ENCODE measurements around the gene SMCP.
A peak's percentile ranks its signal among the peaks of the same experiment; 100 is the strongest.

Gene SMCP

GRCh38 chr1:152884085-152884484 is 6.0 kb downstream of the SMCP start:
- in situ Hi-C loops (cut with HindIII; ENCODE audit: low sequenced_read_pairs): no loop called here
- no peak for TF ChIP-seq CTCF (IDR thresholded peaks at IDR 0.05; ENCODE audit: low read depth, low read length)
- DNase-seq (ENCODE audit: low read depth, low spot score): no peak
- H3K4me3 ChIP-seq (ENCODE audit: low read depth, low read length): no peak overlapping the region

GRCh38 chr1:152884506-152884905 is 6.4 kb downstream of the SMCP start:
- no peak for TF ChIP-seq CTCF (IDR thresholded peaks at IDR 0.05; ENCODE audit: low read depth, low read length)
- DNase-seq (ENCODE audit: low read depth, low spot score): no peak
- in situ Hi-C loops (cut with HindIII; ENCODE audit: low sequenced_read_pairs): no loop called here
- H3K4me3 ChIP-seq (ENCODE audit: low read depth, low read length): no peak overlapping the region

GRCh38 chr1:152884966-152885624 is 7.0 kb downstream of the SMCP start:
- TF ChIP-seq CTCF (IDR thresholded peaks at IDR 0.05; ENCODE audit: low read depth, low read length): no peak
- in situ Hi-C loops (cut with HindIII; ENCODE audit: low sequenced_read_pairs): no loop called here
- H3K4me3 ChIP-seq (ENCODE audit: low read depth, low read length): no peak overlapping the region
- peak; percentile 81 for DNase-seq (ENCODE audit: low read depth, low spot score)

- in situ Hi-C loops (cut with HindIII; ENCODE audit: low sequenced_read_pairs): no loop called here
- peak; percentile 35 for DNase-seq (ENCODE audit: low read depth, low spot score)
- no peak overlapping the region for H3K4me3 ChIP-seq (ENCODE audit: low read depth, low read length)
- no peak for TF ChIP-seq CTCF (IDR thresholded peaks at IDR 0.05; ENCODE audit: low read depth, low read length)
Measured at GRCh38 chr1:152886085-152886484, 8.0 kb downstream of the SMCP start.

GRCh38 chr1:152886758-152887409 is 8.8 kb downstream of the SMCP start:
- in situ Hi-C loops (cut with HindIII; ENCODE audit: low sequenced_read_pairs): no loop called here
- DNase-seq (ENCODE audit: low read depth, low spot score): no peak
- H3K4me3 ChIP-seq (ENCODE audit: low read depth, low read length): no peak overlapping the region
- no peak for TF ChIP-seq CTCF (IDR thresholded peaks at IDR 0.05; ENCODE audit: low read depth, low read length)

GRCh38 chr1:152888126-152888525 is 10.0 kb downstream of the SMCP start:
- in situ Hi-C loops (cut with HindIII; ENCODE audit: low sequenced_read_pairs): no loop called here
- no peak for DNase-seq (ENCODE audit: low read depth, low spot score)
- no peak for TF ChIP-seq CTCF (IDR thresholded peaks at IDR 0.05; ENCODE audit: low read depth, low read length)
- no peak overlapping the region for H3K4me3 ChIP-seq (ENCODE audit: low read depth, low read length)
